Upper lobe of right lung (tissue), 1 donor: Measurements from ENCODE around the gene HSPA1A. TPM values are rescaled to one million over a fixed set of nuclear protein-coding genes. Genes with fewer than 3 reads are reported as not detected.
"Not testable (repeated sequence)": the region's sequence is repeated elsewhere in the genome, so short reads cannot be mapped to it uniquely, and the experiment has no call there.

ENCODE experiments used
- ATAC-seq: fragments of 200-7000 bp; cut with Tn5 transposase; one replicate; pipeline ENCODE4 v1.9.1; 2020; ENCODE audit warnings: mild to moderate bottlenecking, moderate library complexity
- DNase-seq: peaks from one replicate; pipeline ENCODE4 v3.0.0-alpha.2; 2020
- H3K27ac ChIP-seq: fragments of 200-600 bp; one replicate; pipeline ENCODE4 v1.8.0; 2022
- H3K27me3 ChIP-seq: fragments of 200-600 bp; one replicate; pipeline ENCODE4 v1.8.0; 2022; ENCODE audit warnings: mild to moderate bottlenecking
- H3K36me3 ChIP-seq: fragments of 200-600 bp; one replicate; pipeline ENCODE4 v1.8.0; 2022
- H3K4me1 ChIP-seq: fragments of 200-600 bp; one replicate; pipeline ENCODE4 v1.8.0; 2022
- H3K4me3 ChIP-seq: fragments of 200-600 bp; one replicate; pipeline ENCODE4 v1.8.0; 2022; ENCODE audit warnings: mild to moderate bottlenecking
- H3K9me3 ChIP-seq: fragments of 200-600 bp; one replicate; pipeline ENCODE4 v1.8.0; 2022
- CTCF ChIP-seq: fragments of 200-600 bp; IDR thresholded peaks from one replicate; pipeline ENCODE4 v1.8.0; 2022; ENCODE audit warnings: antibody characterized with exemption
- intact Hi-C: fragments of 100-400 bp; cut with DNase I; formaldehyde crosslinking; loops from one replicate; pipeline ENCODE4 v1.11.0; 2022
- total RNA-seq: library from RNA; stranded (reverse); fragmentation: NEBNext Ultra II Directional; extraction: Animal tissue kit (Norgen Biotek cat#: 25700); gene quantifications from one replicate; pipeline ENCODE4 v1.2.1, GENCODE V29; 2021
- donor health status: DM: no; HTN: yes; CAD: no; lungs with severe emphysema.

Gene HSPA1A
- total RNA-seq, 1 donor from 2014 or later: 150 TPM

GRCh38 chr6:31862344-31863235 is 47.2 kb downstream of the HSPA1A start, which contains the start of gene NEU1:
Gene NEU1, minus strand, starts transcription at chr6:31862821. Its CDS starts 45 bp downstream, at chr6:31862776.
- Histone ChIP-seq H3K27ac (peak within 1 kb of the TSS; percentile 85), H3K9me3 (no peaks in the 10 kb centered on the region), H3K36me3 (peaks cover 39% of the 10 kb centered on the region), H3K4me3 (peak within 1 kb of the TSS; percentile 88), H3K4me1 (peaks cover 6% of the 10 kb centered on the region), H3K27me3 (no peaks in the 10 kb centered on the region)
- intact Hi-C loops: no loop called here
- peak; percentile 100 for DNase-seq
- ATAC-seq: peak; percentile 97
- no peak for TF ChIP-seq CTCF

GRCh38 chr6:31864123-31864562 is 48.8 kb downstream of the HSPA1A start:
- Histone ChIP-seq H3K4me3 (peak overlapping the region; percentile 88), H3K36me3 (peaks cover 24% of the 10 kb centered on the region), H3K27ac (peak overlapping the region; percentile 80)
- ATAC-seq, H3K27me3 ChIP-seq, DNase-seq, H3K4me1 ChIP-seq, H3K9me3 ChIP-seq, intact Hi-C loops: not testable (repeated sequence)

- intact Hi-C loops: no loop called here
- no peak for DNase-seq
- no peak for TF ChIP-seq CTCF
- ATAC-seq: no peak
- Histone ChIP-seq H3K4me1 (peaks cover 6% of the 10 kb centered on the region), H3K27me3 (no peaks in the 10 kb centered on the region), H3K27ac (no peak overlapping the region), H3K4me3 (no peak overlapping the region), H3K9me3 (no peaks in the 10 kb centered on the region), H3K36me3 (peaks cover 18% of the 10 kb centered on the region)
These were observed 49.5 kb downstream of the HSPA1A start for GRCh38 chr6:31864818-31865204.

GRCh38 chr6:31865205-31866118 is 50.1 kb downstream of the HSPA1A start:
- no peaks in the 10 kb centered on the region for H3K27me3 ChIP-seq
- intact Hi-C loops: no loop called here
- H3K9me3 ChIP-seq: no peaks in the 10 kb centered on the region
- DNase-seq (no peak), ATAC-seq (no peak)
- H3K36me3 ChIP-seq: peaks cover 11% of the 10 kb centered on the region
- H3K4me3 ChIP-seq: no peak overlapping the region
- H3K4me1 ChIP-seq: peaks cover 6% of the 10 kb centered on the region
- TF ChIP-seq CTCF: no peak
- no peak overlapping the region for H3K27ac ChIP-seq

Other genes starting within 250 kb of the HSPA1A start
- gene LTA, start 243.3 kb upstream of the HSPA1A start, total RNA-seq: 0.46 TPM
- 2.4 TPM for gene TNF, start 240.0 kb upstream of the HSPA1A start, total RNA-seq
- gene LTB, start 233.1 kb upstream of the HSPA1A start, total RNA-seq: 6.2 TPM
- 68.1 TPM for gene LST1, start 229.3 kb upstream of the HSPA1A start, total RNA-seq
- gene NCR3, start 222.5 kb upstream of the HSPA1A start, total RNA-seq: 1.8 TPM
- gene AIF1, start 200.3 kb upstream of the HSPA1A start, total RNA-seq: 55.3 TPM
- gene PRRC2A, start 194.8 kb upstream of the HSPA1A start, total RNA-seq: 138 TPM
- gene BAG6, start 162.9 kb upstream of the HSPA1A start, total RNA-seq: 238 TPM
- gene APOM, start 159.6 kb upstream of the HSPA1A start, total RNA-seq: 2.6 TPM
- 25.6 TPM for gene C6orf47, start 154.8 kb upstream of the HSPA1A start, total RNA-seq
- 13.9 TPM for gene GPANK1, start 150.5 kb upstream of the HSPA1A start, total RNA-seq
- 114 TPM for gene CSNK2B, start 149.5 kb upstream of the HSPA1A start, total RNA-seq
- gene LY6G5B, start 145.6 kb upstream of the HSPA1A start, total RNA-seq: 12.6 TPM
- 3.4 TPM for gene LY6G5C, start 134.5 kb upstream of the HSPA1A start, total RNA-seq
- 55.8 TPM for gene ABHD16A, start 112.2 kb upstream of the HSPA1A start, total RNA-seq
- gene LY6G6F, start 108.7 kb upstream of the HSPA1A start, total RNA-seq: not detected
- gene LY6G6D, start 100.2 kb upstream of the HSPA1A start, total RNA-seq: not detected
- not detected for gene LY6G6C, start 93.8 kb upstream of the HSPA1A start, total RNA-seq
- gene MPIG6B, start 92.2 kb upstream of the HSPA1A start, total RNA-seq: 1.1 TPM
- gene DDAH2, start 86.2 kb upstream of the HSPA1A start, total RNA-seq: 71.2 TPM
- 286 TPM for gene CLIC1, start 79.0 kb upstream of the HSPA1A start, total RNA-seq
- gene MSH5, start 75.5 kb upstream of the HSPA1A start, total RNA-seq: 11.2 TPM
- 2.6 TPM for gene SAPCD1, start 52.9 kb upstream of the HSPA1A start, total RNA-seq
- 3.4 TPM for gene VWA7, start 38.2 kb upstream of the HSPA1A start, total RNA-seq
- gene VARS1, start 19.8 kb upstream of the HSPA1A start, total RNA-seq: 53.0 TPM
- gene LSM2, start 8.6 kb upstream of the HSPA1A start, total RNA-seq: 30.8 TPM
- 2.0 TPM for gene HSPA1L, start 260 bp upstream of the HSPA1A start, total RNA-seq
- gene HSPA1B, start 12.2 kb downstream of the HSPA1A start, total RNA-seq: 112 TPM
- gene NEU1, start 47.3 kb downstream of the HSPA1A start, total RNA-seq: 81.0 TPM
- gene SLC44A4, start 63.5 kb downstream of the HSPA1A start, total RNA-seq: 23.1 TPM
- 36.0 TPM for gene EHMT2, start 82.2 kb downstream of the HSPA1A start, total RNA-seq
- gene ZBTB12, start 86.5 kb downstream of the HSPA1A start, total RNA-seq: 3.5 TPM
- gene C2, start 112.2 kb downstream of the HSPA1A start, total RNA-seq: 282 TPM
- 74.9 TPM for gene CFB, start 130.6 kb downstream of the HSPA1A start, total RNA-seq
- 43.9 TPM for gene NELFE, start 143.4 kb downstream of the HSPA1A start, total RNA-seq
- gene SKIC2, start 143.6 kb downstream of the HSPA1A start, total RNA-seq: 58.8 TPM
- 20.5 TPM for gene DXO, start 156.6 kb downstream of the HSPA1A start, total RNA-seq
- gene C4A, start 166.5 kb downstream of the HSPA1A start, total RNA-seq: 200 TPM
- 166 TPM for gene C4B, start 199.3 kb downstream of the HSPA1A start, total RNA-seq
- gene CYP21A2, start 222.9 kb downstream of the HSPA1A start, total RNA-seq: 0.61 TPM